CD14-positive monocyte (primary cell): ENCODE results near the gene WDCP. TPM values are rescaled to one million over a fixed set of nuclear protein-coding genes. Genes with fewer than 3 reads are reported as not detected.
"Not testable (repeated sequence)": the region's sequence is repeated elsewhere in the genome, so short reads cannot be mapped to it uniquely, and the experiment has no call there.

Experiments
- DNase-seq, 3 donors: peaks; one replicate each; pipeline ENCODE4 v3.0.0-alpha.2; 2011 to 2022
- H2AFZ ChIP-seq: 2 replicates; pipeline ENCODE4 v1.6.0; 2012; ENCODE audit warnings: mild to moderate bottlenecking, low read depth, low read length, inconsistent platforms; ENCODE audit not compliant: insufficient read depth, poor library complexity, severe bottlenecking
- H3K27ac ChIP-seq, 2 donors: 1 replicate in 1 of 2; 2 replicates in 1 of 2; pipeline ENCODE4 v1.5.1; 2012 to 2013; ENCODE audit warnings: low read length in 2 of 2, control low read depth in 1 of 2, inconsistent platforms in 1 of 2, low read depth in 1 of 2, mild to moderate bottlenecking in 1 of 2
- H3K27me3 ChIP-seq, 2 donors: one replicate each; pipeline versions ENCODE4 v1.6.0 to v1.6.1; 2011 to 2013; ENCODE audit warnings: low read length in 2 of 2; ENCODE audit not compliant: control insufficient read depth in 2 of 2, insufficient read depth in 2 of 2
- H3K36me3 ChIP-seq, 2 donors: replicated peaks in 1 of 2; 1 replicate in 1 of 2; 2 replicates in 1 of 2; pipeline versions ENCODE4 v1.5.1 to v1.6.1; 2012 to 2013; ENCODE audit warnings: low read length in 2 of 2, control low read depth in 1 of 2, inconsistent platforms in 1 of 2, mild to moderate bottlenecking in 1 of 2; ENCODE audit not compliant: insufficient read depth in 2 of 2, control insufficient read depth in 1 of 2
- H3K4me1 ChIP-seq, 2 donors: 1 replicate in 1 of 2; 2 replicates in 1 of 2; pipeline versions ENCODE4 v1.5.1 to v1.6.1; 2012 to 2013; ENCODE audit warnings: low read length in 2 of 2, control low read depth in 1 of 2, inconsistent platforms in 1 of 2, mild to moderate bottlenecking in 1 of 2, moderate library complexity in 1 of 2; ENCODE audit not compliant: insufficient read depth in 2 of 2, control insufficient read depth in 1 of 2
- H3K4me2 ChIP-seq: replicated peaks from 2 replicates; pipeline ENCODE3; 2012; ENCODE audit warnings: low read length, moderate library complexity, mild to moderate bottlenecking; ENCODE audit not compliant: poor library complexity, severe bottlenecking; ENCODE audit errors: extremely low read depth
- H3K4me3 ChIP-seq, 3 experiments: fragments of 200-600 bp in 1 of 3; sonication (generic) in 1 of 3; replicated peaks in 1 of 3; 1 replicate in 2 of 3; 2 replicates in 1 of 3; pipeline ENCODE4 v1.5.1; 2011 to 2013; ENCODE audit warnings: low read length in 3 of 3, mild to moderate bottlenecking in 3 of 3, control low read depth in 2 of 3, low read depth in 2 of 3, inconsistent platforms in 1 of 3, moderate library complexity in 1 of 3
- H3K79me2 ChIP-seq: 2 replicates; pipeline ENCODE4 v1.6.0; 2012; ENCODE audit warnings: mild to moderate bottlenecking, control low read depth, inconsistent platforms, low read length, moderate library complexity; ENCODE audit not compliant: insufficient read depth
- H3K9ac ChIP-seq: 2 replicates; pipeline ENCODE4 v1.6.0; 2017; ENCODE audit warnings: low read length, mild to moderate bottlenecking; ENCODE audit not compliant: insufficient read depth, poor library complexity, severe bottlenecking
- H3K9me3 ChIP-seq, 2 donors: replicated peaks in 1 of 2; 1 replicate in 1 of 2; 2 replicates in 1 of 2; pipeline versions ENCODE4 v1.5.1 to v1.6.1; 2012 to 2013; ENCODE audit warnings: low read length in 2 of 2, control low read depth in 1 of 2; ENCODE audit not compliant: control insufficient read depth in 1 of 2, insufficient read depth in 1 of 2
- H4K20me1 ChIP-seq: 2 replicates; pipeline ENCODE4 v1.6.0; 2012; ENCODE audit warnings: mild to moderate bottlenecking, low read length, control low read depth, moderate library complexity; ENCODE audit not compliant: insufficient read depth
- H3K27ac Mint-ChIP-seq, 7 donors: one replicate each; pipeline ENCODE4 v1.8.0; 2020; ENCODE audit warnings: mild to moderate bottlenecking in 7 of 7, mixed read lengths in 7 of 7, moderate library complexity in 6 of 7, inconsistent platforms in 2 of 7
- H3K27me3 Mint-ChIP-seq, 3 donors: one replicate each; pipeline ENCODE4 v1.8.0; 2021 to 2022; ENCODE audit warnings: low read depth in 3 of 3, mild to moderate bottlenecking in 3 of 3, mixed read lengths in 3 of 3, moderate library complexity in 3 of 3, inconsistent platforms in 1 of 3
- H3K36me3 Mint-ChIP-seq, 2 donors: one replicate each; pipeline ENCODE4 v1.8.0; 2020; ENCODE audit warnings: mixed read lengths in 2 of 2, inconsistent platforms in 1 of 2, mild to moderate bottlenecking in 1 of 2
- H3K4me1 Mint-ChIP-seq: one replicate; pipeline ENCODE4 v1.8.0; 2020; ENCODE audit warnings: mild to moderate bottlenecking, mixed read lengths
- H3K4me3 Mint-ChIP-seq, 2 donors: one replicate each; pipeline ENCODE4 v1.8.0; 2020; ENCODE audit warnings: mild to moderate bottlenecking in 2 of 2, mixed read lengths in 2 of 2, moderate library complexity in 1 of 2
- H3K9me3 Mint-ChIP-seq, 7 donors: one replicate each; pipeline ENCODE4 v1.8.0; 2020 to 2022; ENCODE audit warnings: mixed read lengths in 7 of 7, mild to moderate bottlenecking in 6 of 7, moderate library complexity in 6 of 7, inconsistent platforms in 2 of 7
- WGBS: methylation state at CpG from one replicate; pipeline ENCODE4 v1.1.5; 2013; ENCODE audit warnings: missing lambda C conversion rate; ENCODE audit not compliant: insufficient coverage; 5-methylcytosine and 5-hydroxymethylcytosine counted together
- intact Hi-C, 2 donors: fragments of 100-400 bp; cut with micrococcal nuclease; formaldehyde crosslinking; loops; one replicate each; pipeline versions ENCODE4 v1.15.0 to v1.15.1; 2023
- polyA plus RNA-seq, 3 donors: library from polyadenylated mRNA; depleted of rRNA in 1 of 3; unstranded in 2 of 3; stranded (reverse) in 1 of 3; fragments of 300-500 nt in 2 of 3; fragments of >200 nt in 1 of 3; fragmentation: Illumina TruSeq in 2 of 3; gene quantifications; 1 replicate in 2 of 3; 2 replicates in 1 of 3; pipeline ENCODE4 v1.2.3, GENCODE V29; 2012 to 2021
- TF ChIP-seq, protein P1 (sequence below): fragments of 200-600 bp; IDR thresholded peaks from one replicate; pipeline ENCODE4 v1.8.0; 2022; ENCODE audit warnings: antibody characterized with exemption, mild to moderate bottlenecking

WDCP gene
- polyA plus RNA-seq, 3 donors, result 0.43 to 1.3 (median 0.69) TPM

DNA sequence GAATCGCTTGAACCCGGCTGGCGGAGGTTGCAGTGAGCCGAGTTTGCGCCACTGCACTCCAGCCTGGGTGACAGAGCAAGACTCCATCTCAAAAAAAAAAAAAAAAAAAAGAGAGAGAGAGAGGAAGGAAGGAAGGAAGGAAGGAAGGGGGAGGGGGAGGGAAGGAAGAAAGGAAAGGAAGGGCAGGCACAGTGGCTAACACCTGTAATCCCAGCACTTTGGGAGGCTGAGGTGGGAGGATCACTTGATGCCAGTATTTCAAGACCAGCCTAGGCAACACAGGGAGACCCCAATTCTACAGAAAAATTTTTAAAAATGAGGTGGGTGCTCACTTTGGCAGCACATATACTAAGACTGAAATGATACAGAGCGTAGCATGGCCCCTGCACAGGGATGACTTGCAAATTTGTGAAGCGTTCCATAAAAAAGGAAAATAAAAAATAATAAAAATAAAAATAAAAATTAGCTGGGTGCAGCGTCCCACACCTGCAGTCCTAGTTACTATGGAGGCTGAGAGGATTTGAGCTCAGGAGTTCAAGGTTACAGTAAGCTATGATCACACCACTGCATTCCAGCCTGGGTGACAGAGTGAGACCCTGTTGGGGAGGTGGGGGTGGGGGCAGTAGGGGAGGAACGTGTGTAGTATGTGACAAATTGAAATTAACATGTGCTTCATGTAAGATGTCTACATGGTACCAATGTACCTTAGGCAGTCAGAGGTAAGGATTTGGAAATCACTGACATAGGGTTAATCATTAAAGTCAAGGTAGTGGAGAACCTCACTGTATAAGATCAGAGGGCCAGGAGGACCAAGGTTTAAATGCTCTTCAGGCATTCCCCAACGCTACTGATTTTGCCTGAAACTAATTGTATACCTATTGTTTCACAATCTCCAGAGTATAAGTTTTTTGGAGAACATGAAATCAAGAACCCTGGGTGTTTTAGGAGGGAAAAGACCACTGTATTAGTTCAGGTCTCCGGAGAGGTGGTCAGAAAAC lies 1.4 kb downstream of the WDCP start:
- DNase-seq, result no peak
- Histone ChIP-seq H3K27me3 (peaks cover 11 to 21% of the 10 kb centered on the region in 2 donors), H3K9me3 (no peaks in the 10 kb centered on the region), H3K36me3 (no peaks in the 10 kb centered on the region), H2AFZ (no peak overlapping the region), H3K4me3 (no peak overlapping the region), H3K4me2 (no peak overlapping the region), H4K20me1 (no peaks in the 10 kb centered on the region), H3K9ac (no peak overlapping the region), H3K79me2 (peaks cover 7% of the 10 kb centered on the region), H3K27ac (no peak overlapping the region), H3K4me1 (peaks cover 24 to 32% of the 10 kb centered on the region in 2 donors)
- Mint-ChIP-seq H3K4me3 (no peak overlapping the region), H3K9me3 (peaks cover 0 to 5% (median 0%) of the 10 kb centered on the region in 7 donors), H3K27me3 (peaks cover 11 to 22% (median 19%) of the 10 kb centered on the region in 3 donors), H3K27ac (no peak overlapping the region), H3K36me3 (peaks cover 0 to 2% of the 10 kb centered on the region in 2 donors), H3K4me1 (peaks cover 24% of the 10 kb centered on the region)
- 86% methylated on average over 4 of the region's 11 CpGs for WGBS
- TF ChIP-seq, protein P1, sequence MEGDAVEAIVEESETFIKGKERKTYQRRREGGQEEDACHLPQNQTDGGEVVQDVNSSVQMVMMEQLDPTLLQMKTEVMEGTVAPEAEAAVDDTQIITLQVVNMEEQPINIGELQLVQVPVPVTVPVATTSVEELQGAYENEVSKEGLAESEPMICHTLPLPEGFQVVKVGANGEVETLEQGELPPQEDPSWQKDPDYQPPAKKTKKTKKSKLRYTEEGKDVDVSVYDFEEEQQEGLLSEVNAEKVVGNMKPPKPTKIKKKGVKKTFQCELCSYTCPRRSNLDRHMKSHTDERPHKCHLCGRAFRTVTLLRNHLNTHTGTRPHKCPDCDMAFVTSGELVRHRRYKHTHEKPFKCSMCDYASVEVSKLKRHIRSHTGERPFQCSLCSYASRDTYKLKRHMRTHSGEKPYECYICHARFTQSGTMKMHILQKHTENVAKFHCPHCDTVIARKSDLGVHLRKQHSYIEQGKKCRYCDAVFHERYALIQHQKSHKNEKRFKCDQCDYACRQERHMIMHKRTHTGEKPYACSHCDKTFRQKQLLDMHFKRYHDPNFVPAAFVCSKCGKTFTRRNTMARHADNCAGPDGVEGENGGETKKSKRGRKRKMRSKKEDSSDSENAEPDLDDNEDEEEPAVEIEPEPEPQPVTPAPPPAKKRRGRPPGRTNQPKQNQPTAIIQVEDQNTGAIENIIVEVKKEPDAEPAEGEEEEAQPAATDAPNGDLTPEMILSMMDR, result no peak
- intact Hi-C loops, result loop anchor here (2.0 to 10.0 kb wide), 3 partner anchors 36 to 101 kb away; partner anchors contain the start of genes TP53I3 (in 2 of the 2) and UBXN2A (in 1 of the 2)

DNA sequence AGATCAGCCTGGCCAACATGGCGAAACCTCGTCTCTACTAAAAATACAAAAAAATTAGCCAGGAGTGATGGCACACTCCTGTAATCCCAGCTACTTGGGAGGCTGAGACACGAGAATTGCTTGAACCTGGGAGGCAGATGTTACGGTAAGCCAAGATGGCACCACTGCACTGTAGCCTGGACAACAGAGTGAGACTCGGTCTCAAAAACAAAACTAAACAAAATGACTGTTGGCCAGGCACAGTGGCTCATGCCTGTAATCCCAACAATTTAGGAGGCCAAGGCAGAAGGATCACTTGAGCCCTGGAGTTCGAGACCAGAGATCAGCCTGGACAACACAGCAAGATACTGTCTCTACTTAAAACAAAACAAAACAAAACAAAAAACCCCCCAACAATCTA lies 4.1 kb downstream of the WDCP start:
- not testable (repeated sequence) for H3K4me3 Mint-ChIP-seq, H3K27me3 Mint-ChIP-seq, H3K4me2 ChIP-seq, H3K27ac Mint-ChIP-seq, DNase-seq, H4K20me1 ChIP-seq, H3K27ac ChIP-seq, H3K9me3 ChIP-seq, H3K9me3 Mint-ChIP-seq, H3K27me3 ChIP-seq, H3K4me3 ChIP-seq, H3K79me2 ChIP-seq, H2AFZ ChIP-seq, H3K9ac ChIP-seq
- Mint-ChIP-seq H3K4me1 (peaks cover 16% of the 10 kb centered on the region), H3K36me3 (peaks cover 14 to 17% of the 10 kb centered on the region in 2 donors)
- Histone ChIP-seq H3K4me1 (peaks cover 10 to 15% of the 10 kb centered on the region in 2 donors), H3K36me3 (peaks cover 13 to 14% of the 10 kb centered on the region in 2 donors)
- WGBS, result 98% methylated on average over 5 of the region's 6 CpGs
- intact Hi-C loops, result loop anchor here in 1 of 2 donors (10.0 kb wide), 1 partner anchor 98 kb away; the partner anchor contains the start of gene UBXN2A
